ENCODE data around the gene PEAR1. TPM values are rescaled to one million over a fixed set of nuclear protein-coding genes. Genes with fewer than 3 reads are reported as not detected.
A peak's percentile ranks its signal among the peaks of the same experiment; 100 is the strongest.

Gene PEAR1
- total RNA-seq, 2 donors from 2014 or later = 0.09 to 0.53 TPM

DNA sequence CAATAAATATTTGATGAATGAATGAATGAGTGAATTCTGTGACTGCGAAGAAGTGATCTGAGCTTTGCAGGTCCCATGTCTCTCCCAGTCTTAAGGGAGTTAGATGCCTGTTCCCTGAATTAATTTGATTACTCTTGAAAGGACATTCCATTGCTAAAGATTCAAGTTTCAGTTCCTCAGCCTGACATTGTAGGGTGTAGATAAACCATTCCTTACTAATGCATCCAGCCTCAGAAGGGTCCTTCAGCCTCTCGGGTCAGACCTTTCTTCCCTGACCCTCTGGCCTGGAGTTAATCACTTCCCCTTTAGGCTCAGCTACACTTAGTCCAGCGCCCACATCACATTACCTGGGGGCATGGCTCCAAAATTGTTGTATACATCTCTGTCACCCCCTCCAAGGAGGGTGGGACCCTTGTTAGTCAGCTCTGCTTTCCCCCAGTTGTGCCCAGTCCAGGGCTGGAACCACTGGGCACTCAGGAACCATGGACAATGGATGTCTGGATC lies 37.2 kb upstream of the PEAR1 start:
- no peak overlapping the region for H3K27ac Mint-ChIP-seq
- H3K36me3 Mint-ChIP-seq = peaks cover 0 to 4% of the 10 kb centered on the region in 2 donors
- no peaks in the 10 kb centered on the region for H3K9me3 Mint-ChIP-seq
- ATAC-seq (no peak), DNase-seq (ENCODE audit: low spot score in 2 of 2) (no peak)

DNA sequence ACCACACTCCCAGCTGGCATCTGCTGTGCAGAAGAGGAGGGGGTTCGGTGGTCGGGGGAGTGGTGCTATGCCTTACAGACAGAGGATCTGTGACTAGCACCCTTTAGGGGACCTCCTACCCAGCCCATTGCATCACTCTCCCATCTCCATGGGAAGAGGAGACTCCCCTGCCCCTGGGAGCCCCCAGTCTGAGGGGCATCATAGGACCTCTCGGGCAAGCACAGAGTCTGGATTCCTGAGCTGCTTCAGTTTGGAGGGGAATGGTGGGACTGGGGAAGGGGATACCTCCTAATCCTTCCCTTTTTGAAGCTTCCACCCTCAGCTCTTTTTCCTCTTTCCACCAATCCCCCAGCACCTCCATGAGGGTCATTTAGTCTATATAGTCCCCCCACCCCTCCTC lies 36.0 kb upstream of the PEAR1 start:
- Mint-ChIP-seq H3K36me3 (peaks cover 0 to 4% of the 10 kb centered on the region in 2 donors), H3K9me3 (no peaks in the 10 kb centered on the region), H3K27ac (no peak overlapping the region)
- ATAC-seq (no peak), DNase-seq (ENCODE audit: low spot score in 2 of 2) (no peak)

DNA sequence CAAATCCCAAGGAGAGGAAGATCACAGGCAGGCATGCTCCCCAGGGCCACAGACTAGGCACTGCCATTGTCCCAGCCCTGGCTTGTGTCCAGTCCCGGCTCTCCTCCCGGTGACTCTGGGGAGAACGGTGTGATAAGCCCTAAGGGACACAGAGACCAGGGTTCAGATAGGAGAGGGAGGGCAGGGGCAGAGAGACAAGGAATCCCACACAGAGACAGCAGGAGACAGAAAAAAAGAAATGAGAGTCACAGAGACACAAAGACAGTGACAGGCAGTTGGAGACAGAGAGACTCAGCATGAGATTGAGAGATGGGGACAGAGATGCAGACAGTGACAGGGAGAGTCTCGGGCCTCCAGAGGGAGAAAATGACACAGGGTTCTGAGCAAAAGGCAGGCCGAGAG lies 35.0 kb upstream of the PEAR1 start:
- DNase-seq (ENCODE audit: low spot score in 2 of 2) (no peak), ATAC-seq (no peak)
- no peak overlapping the region for H3K27ac Mint-ChIP-seq
- H3K9me3 Mint-ChIP-seq = no peaks in the 10 kb centered on the region
- H3K36me3 Mint-ChIP-seq = peaks cover 0 to 4% of the 10 kb centered on the region in 2 donors

DNA sequence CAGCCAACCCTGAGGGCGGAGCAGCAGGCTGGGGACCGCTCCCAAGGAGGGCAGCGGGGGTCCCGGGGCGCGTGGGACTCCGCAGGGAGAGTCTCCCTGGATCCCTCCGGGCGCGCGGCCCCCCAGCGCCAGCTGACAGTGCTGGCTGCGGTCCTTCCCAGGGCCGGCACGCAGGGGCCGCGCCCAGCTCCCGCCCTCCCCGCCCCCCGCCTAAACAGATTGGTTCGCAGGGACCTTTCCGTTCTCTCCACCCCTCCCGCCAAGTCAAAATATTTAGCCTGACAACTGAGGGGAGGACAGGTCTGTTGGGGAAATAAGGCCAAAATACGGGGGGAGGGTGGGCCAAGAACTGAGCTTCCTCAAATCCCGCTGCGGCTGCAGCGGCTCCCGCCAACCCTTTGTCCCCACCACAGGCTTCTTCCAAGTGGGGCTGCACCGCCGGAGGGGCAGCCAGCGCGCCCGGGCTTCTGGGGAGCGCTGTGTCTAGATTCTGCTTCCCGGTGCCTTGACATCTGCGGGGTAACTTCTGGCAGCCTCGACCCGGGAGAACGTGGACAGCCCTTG lies 34.5 kb upstream of the PEAR1 start, which contains the start of gene INSRR:
Gene INSRR (minus strand): TSS at position 159 of the 564 bp plus-strand sequence. CDS start 496 bp downstream, outside the sequence.
- Mint-ChIP-seq H3K9me3 (no peaks in the 10 kb centered on the region), H3K27ac (no peak within 1 kb of the TSS), H3K36me3 (peaks cover 0 to 4% of the 10 kb centered on the region in 2 donors)
- DNase-seq (ENCODE audit: low spot score in 2 of 2) (no peak), ATAC-seq (no peak)

DNA sequence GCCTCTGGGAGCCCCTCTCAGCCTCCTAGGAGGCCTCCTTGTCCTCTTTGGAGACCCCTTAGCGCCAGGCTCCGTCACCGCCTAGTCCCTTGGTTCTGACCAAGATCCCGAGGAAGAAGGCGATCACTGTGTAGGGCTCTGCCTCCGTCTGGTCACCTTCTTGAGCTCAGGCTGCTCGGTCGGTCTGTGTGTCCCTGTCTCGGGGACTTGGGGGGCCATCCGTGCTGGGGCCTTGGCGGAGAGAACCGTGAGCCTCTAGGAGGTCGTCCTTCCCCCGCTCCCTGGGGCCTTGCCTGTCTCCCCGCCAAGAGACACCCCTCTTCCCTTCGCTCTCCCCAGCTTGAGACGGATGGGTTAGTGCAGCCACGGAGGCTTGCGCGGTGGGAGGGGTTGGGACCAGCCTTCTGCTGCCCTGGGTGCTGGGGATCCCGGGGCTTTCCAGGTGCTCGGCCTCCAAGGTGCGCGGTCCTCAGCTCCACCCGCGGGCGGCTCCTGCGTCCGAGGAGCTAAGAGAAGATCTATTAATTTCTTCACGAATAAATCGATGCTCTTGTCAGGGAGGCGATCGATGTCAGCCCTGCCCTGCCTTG lies 33.9 kb upstream of the PEAR1 start:
- DNase-seq (ENCODE audit: low spot score in 2 of 2) = no peak
- Mint-ChIP-seq H3K27ac (no peak overlapping the region), H3K36me3 (peaks cover 0 to 4% of the 10 kb centered on the region in 2 donors), H3K9me3 (no peaks in the 10 kb centered on the region)
- ATAC-seq = peak; percentile 15 to 26

DNA sequence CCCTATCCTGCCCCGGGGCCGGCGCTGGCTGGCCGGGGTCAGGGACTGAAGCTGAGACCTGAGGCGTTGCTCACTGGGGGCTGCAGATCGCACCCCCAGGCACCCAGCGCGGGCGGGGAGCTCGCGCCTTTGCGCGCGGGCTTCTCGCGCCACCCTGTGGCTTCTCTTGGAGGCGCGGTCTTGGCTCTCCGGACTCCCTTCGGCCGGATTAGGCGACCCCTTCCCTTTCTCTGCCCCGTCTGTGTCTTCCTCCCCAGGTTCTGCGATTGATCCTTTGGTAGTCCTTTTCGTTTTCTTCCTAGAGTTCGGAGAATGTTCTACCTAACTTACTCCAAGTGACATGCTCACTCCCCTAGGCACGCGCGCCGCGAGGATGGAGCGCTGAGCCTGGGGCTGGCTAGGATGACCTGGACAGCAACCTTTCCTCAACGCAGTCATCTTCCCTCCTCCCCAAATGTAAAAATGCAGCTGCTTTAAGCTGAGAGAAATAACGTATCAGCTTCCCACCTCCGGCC lies 33.3 kb upstream of the PEAR1 start:
- peaks cover 0 to 4% of the 10 kb centered on the region in 2 donors for H3K36me3 Mint-ChIP-seq
- H3K27ac Mint-ChIP-seq = no peak overlapping the region
- no peaks in the 10 kb centered on the region for H3K9me3 Mint-ChIP-seq
- DNase-seq (ENCODE audit: low spot score in 2 of 2) = peak in 1 of 2 donors; percentile 70
- peak; percentile 67 to 74 for ATAC-seq

DNA sequence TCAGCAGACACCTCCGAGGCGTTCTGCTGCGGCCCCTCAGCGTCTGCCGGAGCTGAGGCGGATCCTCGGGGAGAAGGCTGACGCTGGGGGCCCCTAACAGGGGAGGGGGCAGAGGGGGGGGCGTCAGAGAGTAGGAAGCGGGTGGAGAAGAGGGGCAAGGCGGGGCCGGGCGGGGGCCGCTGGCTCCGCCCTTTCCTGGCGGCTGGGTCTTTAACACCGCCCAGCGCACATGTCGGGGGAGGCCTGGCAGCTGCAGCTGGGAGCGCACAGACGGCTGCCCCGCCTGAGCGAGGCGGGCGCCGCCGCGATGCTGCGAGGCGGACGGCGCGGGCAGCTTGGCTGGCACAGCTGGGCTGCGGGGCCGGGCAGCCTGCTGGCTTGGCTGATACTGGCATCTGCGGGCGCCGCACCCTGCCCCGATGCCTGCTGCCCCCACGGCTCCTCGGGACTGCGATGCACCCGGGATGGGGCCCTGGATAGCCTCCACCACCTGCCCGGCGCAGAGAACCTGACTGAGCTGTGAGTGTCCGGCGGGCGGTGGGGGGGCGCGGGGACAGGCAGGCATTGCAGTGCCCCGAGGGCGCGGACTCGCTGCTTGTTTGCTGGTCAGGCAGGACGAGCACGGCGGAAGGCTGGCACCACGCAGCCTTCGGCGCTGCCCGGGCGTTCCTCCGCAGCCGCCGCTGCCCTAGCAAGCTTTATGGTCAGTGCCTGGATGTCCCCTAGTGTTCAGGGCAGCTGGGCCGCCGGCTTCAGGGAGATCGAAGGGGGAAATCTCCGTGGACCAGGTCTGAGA lies 32.7 kb upstream of the PEAR1 start, which contains the start of gene NTRK1:
Gene NTRK1 (plus strand): TSS at position 238 of the 796 bp plus-strand sequence. CDS start 70 bp downstream, at position 308.
- Mint-ChIP-seq H3K36me3 (peaks cover 0 to 4% of the 10 kb centered on the region in 2 donors), H3K9me3 (no peaks in the 10 kb centered on the region), H3K27ac (no peak within 1 kb of the TSS)
- ATAC-seq (peak; percentile 55 to 83), DNase-seq (ENCODE audit: low spot score in 2 of 2) (peak in 1 of 2 donors; percentile 50)

DNA sequence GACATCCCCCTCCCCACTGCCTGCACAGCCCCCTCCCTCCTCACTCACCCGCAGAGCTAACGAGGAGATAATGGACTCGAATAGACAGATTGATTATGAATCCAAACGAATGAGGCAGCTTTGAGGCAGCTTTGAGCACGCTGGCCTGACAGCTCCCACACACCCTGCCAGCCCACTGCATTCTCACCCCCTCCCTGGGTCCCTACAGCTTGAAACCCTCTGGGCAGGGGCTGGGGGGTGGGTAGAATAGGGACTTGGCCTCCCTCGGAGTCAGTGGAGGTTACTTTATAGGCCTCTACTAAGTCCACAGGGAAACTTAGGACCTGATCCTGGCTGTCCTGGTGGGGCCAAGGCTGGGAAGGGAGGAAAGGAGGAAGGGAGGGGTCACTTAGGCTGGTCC lies 30.9 kb upstream of the PEAR1 start:
- DNase-seq (ENCODE audit: low spot score in 2 of 2) = no peak
- Mint-ChIP-seq H3K27ac (peak overlapping the region in 1 of 2 donors; percentile 42), H3K9me3 (no peaks in the 10 kb centered on the region)

DNA sequence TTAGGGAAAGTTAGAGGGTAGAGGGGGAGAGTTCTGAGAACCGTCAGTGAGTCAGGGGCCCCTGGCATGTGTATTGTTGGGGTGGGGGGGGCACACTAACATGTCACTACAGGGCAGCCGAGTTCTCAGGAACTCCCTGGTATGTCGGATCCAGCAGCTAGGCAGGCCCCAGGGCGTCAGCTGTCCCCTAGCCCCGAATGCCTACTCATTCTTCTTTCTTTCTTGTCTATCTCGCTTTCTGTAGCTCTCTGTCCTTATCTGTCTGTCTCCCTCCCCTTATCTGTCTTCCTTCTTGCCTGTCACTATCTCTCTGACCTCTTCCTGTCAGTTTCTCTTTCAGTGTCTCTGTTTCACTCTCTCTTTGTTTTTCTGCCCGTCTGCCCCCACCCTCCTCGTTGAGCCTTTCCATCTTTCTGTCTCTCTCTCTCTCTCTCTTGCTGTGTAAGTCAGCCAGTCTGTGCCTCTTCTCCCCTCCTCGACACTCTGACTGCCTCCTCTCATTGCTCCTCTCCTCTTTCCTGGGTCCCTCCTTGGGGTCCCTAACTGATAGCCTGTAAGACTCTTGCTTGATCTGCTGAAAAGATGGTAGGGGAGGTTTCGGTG lies 30.4 kb upstream of the PEAR1 start:
- Mint-ChIP-seq H3K27ac (peak overlapping the region in 1 of 2 donors; percentile 42), H3K36me3 (peaks cover 0 to 4% of the 10 kb centered on the region in 2 donors), H3K9me3 (no peaks in the 10 kb centered on the region)
- DNase-seq (ENCODE audit: low spot score in 2 of 2) (no peak), ATAC-seq (peak; percentile 43 to 61)

More for the DNA sequence above, 30.9 kb upstream of the PEAR1 start:
- ATAC-seq = no peak
- H3K36me3 Mint-ChIP-seq = peaks cover 0 to 4% of the 10 kb centered on the region in 2 donors

DNA sequence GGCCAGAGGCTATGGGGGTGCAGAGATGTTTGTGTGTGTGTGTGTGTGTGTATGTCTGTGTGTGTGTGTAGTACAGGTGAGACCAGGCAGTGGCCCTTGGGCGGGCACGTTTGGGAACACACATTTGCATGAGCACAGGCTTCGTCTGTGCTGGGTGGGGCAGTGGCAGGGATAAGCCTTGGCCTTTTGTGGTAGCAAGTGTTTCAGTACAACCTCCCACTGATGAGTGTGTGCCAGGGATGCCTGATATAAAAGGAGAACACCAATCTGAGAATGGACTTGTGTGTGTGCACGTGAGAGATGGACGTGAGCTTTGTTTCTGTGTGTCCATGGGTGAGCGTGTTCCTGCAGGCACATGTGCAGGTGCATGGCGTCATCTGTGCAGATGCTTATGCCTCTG lies 29.9 kb upstream of the PEAR1 start:
- H3K9me3 Mint-ChIP-seq = no peaks in the 10 kb centered on the region
- peaks cover 0 to under 1% of the 10 kb centered on the region in 2 donors for H3K36me3 Mint-ChIP-seq
- DNase-seq (ENCODE audit: low spot score in 2 of 2) (no peak), ATAC-seq (no peak)
- peak overlapping the region in 1 of 2 donors; percentile 42 for H3K27ac Mint-ChIP-seq

DNA sequence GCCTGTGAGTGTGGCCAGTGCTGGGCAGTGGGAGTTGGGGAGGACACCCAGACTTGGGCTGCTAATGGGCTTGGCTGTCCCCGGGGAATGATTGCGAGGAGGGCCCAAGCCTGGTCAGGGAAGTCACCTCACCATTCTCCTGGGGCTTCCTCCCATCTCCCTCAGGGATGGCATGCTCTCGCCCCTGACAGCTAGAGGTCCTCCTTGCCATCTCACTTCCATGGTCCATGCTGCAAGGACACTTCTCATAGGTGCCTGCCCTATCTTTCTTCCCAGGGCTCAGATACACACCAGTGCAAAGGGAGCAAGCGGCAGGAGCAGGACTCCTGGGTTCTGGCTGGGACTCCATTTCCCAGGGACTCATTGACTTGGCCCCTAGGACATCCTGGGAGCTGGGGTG lies 28.7 kb upstream of the PEAR1 start:
- ATAC-seq (no peak), DNase-seq (ENCODE audit: low spot score in 2 of 2) (no peak)
- Mint-ChIP-seq H3K9me3 (no peaks in the 10 kb centered on the region), H3K36me3 (no peaks in the 10 kb centered on the region), H3K27ac (no peak overlapping the region)

DNA sequence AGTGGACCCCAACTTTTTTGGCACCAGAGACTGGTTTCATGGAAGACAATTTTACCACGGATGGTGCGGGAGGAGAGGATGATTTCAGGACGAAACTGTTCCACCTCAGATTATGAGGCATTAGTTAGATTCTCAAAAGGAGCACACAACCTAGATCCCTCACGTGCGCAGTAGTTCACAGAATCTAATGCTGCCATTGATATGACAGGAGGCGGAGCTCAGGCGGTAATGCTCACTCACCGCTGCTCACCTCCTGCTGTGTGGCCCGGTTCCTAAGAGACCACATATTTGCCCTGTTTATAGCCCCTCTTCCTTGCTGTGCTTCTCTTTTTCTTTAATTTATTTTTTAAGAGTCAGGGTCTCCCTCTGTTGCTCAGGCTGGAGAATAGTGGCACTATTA lies 28.3 kb upstream of the PEAR1 start:
- Mint-ChIP-seq H3K27ac (no peak overlapping the region), H3K9me3 (no peaks in the 10 kb centered on the region), H3K36me3 (no peaks in the 10 kb centered on the region)
- no peak for ATAC-seq
- DNase-seq (ENCODE audit: low spot score in 2 of 2) = no peak

DNA sequence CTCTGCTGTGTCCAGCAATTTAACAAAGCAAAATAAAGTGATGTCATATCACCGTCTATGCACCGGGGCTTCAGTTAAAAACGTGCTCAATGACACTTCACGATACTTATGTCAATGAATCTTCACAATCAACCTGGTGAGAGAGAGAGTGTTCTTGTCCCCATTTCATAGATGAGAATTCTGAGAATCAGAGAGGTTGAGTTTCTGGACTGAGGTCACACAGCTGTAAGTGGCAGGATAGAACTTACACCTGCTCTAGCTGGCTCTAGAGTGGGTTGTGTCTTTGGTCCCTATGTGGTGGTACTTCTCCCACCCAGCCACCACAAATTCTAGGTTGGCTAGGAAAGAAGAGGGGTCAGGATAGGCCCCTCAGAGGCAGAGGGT lies 27.7 kb upstream of the PEAR1 start:
- ATAC-seq (no peak), DNase-seq (ENCODE audit: low spot score in 2 of 2) (no peak)
- Mint-ChIP-seq H3K27ac (no peak overlapping the region), H3K36me3 (no peaks in the 10 kb centered on the region), H3K9me3 (no peaks in the 10 kb centered on the region)

DNA sequence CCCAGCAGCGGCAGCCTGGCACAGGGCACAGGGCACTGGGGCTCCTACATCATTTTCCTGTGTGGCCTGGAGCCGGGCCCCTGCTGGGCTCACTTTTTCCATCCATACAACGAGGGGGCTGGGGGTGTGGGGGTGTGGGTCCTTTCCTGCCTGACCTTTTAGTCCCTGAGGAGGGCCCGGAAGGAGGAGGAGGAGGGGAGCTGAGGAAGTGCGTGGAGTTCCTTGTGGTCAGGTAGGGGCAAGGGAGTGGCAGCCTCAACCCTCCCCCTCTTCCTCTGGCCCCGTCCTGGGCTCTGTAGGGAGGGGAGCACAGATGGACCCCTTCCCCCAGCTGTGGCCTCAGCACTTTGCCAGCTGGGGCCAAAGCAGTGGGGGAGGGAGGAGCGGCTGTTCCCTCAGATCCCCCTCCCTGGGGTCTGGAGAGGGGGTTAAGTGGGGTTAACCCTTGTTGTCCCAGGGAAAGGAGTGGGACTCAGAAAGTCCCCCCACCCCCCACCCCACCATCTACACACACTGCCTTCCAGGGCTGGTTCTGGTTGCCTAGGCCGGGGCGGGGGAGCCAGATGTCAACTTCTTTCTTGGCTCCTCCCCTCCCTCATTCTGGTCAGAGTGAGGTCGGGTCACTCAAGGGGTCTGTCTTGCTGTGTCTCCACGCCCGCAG lies 27.1 kb upstream of the PEAR1 start:
- Mint-ChIP-seq H3K9me3 (no peaks in the 10 kb centered on the region), H3K36me3 (no peaks in the 10 kb centered on the region), H3K27ac (peak overlapping the region in 1 of 2 donors; percentile 15)
- DNase-seq (ENCODE audit: low spot score in 2 of 2) = no peak
- ATAC-seq = peak in 1 of 2 donors; percentile 46

DNA sequence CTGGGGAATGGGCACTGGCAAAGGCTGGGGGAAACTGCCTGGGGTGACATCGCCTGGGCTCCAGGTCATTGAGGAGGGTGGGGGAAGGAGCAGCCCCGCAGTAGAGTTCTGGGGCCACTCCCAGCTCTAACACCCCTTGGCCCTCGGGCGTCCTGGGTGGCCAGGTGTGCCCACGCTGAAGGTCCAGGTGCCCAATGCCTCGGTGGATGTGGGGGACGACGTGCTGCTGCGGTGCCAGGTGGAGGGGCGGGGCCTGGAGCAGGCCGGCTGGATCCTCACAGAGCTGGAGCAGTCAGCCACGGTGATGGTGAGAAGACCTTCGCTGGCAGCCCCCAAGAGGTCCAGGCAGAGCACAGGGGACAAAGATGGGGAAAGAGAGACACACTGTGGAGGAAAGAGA lies 25.2 kb upstream of the PEAR1 start:
- no peaks in the 10 kb centered on the region for H3K9me3 Mint-ChIP-seq

DNA sequence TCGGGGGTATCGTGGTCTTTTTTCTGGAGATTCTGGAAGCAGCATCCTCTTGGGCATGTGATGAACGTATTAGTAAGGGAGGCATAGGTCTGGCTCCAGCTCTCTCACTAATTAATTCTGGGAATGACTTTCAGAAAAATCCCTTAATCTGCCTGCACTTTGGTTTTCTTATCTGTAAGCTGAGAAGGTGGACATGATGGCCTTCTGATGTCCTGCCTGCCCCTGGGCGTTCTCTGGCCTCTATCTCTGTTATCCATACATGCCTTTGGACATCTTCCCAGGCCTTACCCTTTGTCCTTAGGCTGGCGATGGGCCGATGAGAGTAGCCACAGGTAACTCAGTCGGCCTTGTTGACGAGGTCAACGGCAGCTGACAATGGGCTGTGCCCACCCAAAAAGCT lies 24.1 kb upstream of the PEAR1 start:
- ATAC-seq (no peak), DNase-seq (ENCODE audit: low spot score in 2 of 2) (no peak)
- H3K27ac Mint-ChIP-seq = no peak overlapping the region
- H3K36me3 Mint-ChIP-seq = no peaks in the 10 kb centered on the region
- H3K9me3 Mint-ChIP-seq = no peaks in the 10 kb centered on the region

More for the DNA sequence above, 25.2 kb upstream of the PEAR1 start:
- ATAC-seq (no peak), DNase-seq (ENCODE audit: low spot score in 2 of 2) (no peak)
- Mint-ChIP-seq H3K27ac (peak overlapping the region in 1 of 2 donors; percentile 15), H3K36me3 (no peaks in the 10 kb centered on the region)
